HCT116 (cell line): ENCODE data around the gene TOGARAM1. TPM values are rescaled to one million over a fixed set of nuclear protein-coding genes. Genes with fewer than 3 reads are reported as not detected.

Experiments
- ATAC-seq: fragments of 200-7000 bp; cut with Tn5 transposase; 2 replicates; pipeline ENCODE4 v1.9.1; 2020; ENCODE audit warnings: mild to moderate bottlenecking, moderate library complexity
- BruUV-seq: library from RNA; stranded (reverse); fragments of 400-500 nt; replicated peaks from 2 replicates; lab custom pipeline; 2021; lab: Mats Ljungman, UMichigan
- CTCF ChIA-PET: fragments of 300-600 bp; sonication (Branson Sonifier 250); formaldehyde crosslinking; loops from one replicate; lab custom pipeline; 2021; ENCODE audit warnings: antibody characterized with exemption; lab: Charles Lee
- POLR2A ChIA-PET: fragments of 300-600, 350-600 bp; sonication (Branson Sonifier 250); formaldehyde crosslinking; loops from one replicate; lab custom pipeline; 2021; ENCODE audit warnings: antibody characterized with exemption; lab: Charles Lee
- RAD21 ChIA-PET, 2 experiments: fragments of 300-600 bp; sonication (Branson Sonifier 250); formaldehyde crosslinking; loops; one replicate each; lab custom pipeline; 2023; ENCODE audit warnings: low total read pairs in 2 of 2; ENCODE audit not compliant: uncharacterized antibody in 2 of 2, unreplicated experiment in 2 of 2, low non-redundant PET in 1 of 2; lab: Charles Lee
- DNase-seq: peaks from one replicate; pipeline ENCODE4 v3.0.0-alpha.2; 2010; ENCODE audit warnings: low read depth, low spot score
- H2AFZ ChIP-seq: fragments of 200-600 bp; shearing (Covaris generic), sonication (generic); 2 replicates; pipeline ENCODE4 v1.6.1; 2017; ENCODE audit warnings: low read depth, mixed run types, mixed read lengths, antibody characterized with exemption, low read length; ENCODE audit not compliant: poor library complexity, severe bottlenecking
- H3K27ac ChIP-seq: 2 replicates; pipeline ENCODE4 v1.5.1; 2012; ENCODE audit warnings: low read depth, low read length
- H3K27me3 ChIP-seq: fragments of 200-600 bp; sonication (generic); 2 replicates; pipeline ENCODE4 v1.6.1; 2016; ENCODE audit warnings: mixed run types, low read length, mixed read lengths; ENCODE audit not compliant: insufficient read depth
- H3K36me3 ChIP-seq, 2 experiments: fragments of 200-500 bp in 1 of 2; fragments of 200-600 bp in 1 of 2; sonication (Bioruptor generic) in 1 of 2; sonication (generic) in 1 of 2; 2 replicates each; pipeline versions ENCODE4 v1.5.1 to v1.6.1; 2014 to 2016; ENCODE audit warnings: low read length in 2 of 2, inconsistent platforms in 1 of 2, mixed read lengths in 1 of 2, mixed run types in 1 of 2; ENCODE audit not compliant: insufficient read depth in 2 of 2, control insufficient read depth in 1 of 2
- H3K4me1 ChIP-seq, 2 experiments: fragments of 200-600 bp in 1 of 2; sonication (generic) in 1 of 2; 2 replicates each; pipeline versions ENCODE4 v1.5.1 to v1.6.1; 2012 to 2017; ENCODE audit warnings: low read length in 2 of 2, inconsistent platforms in 1 of 2, mild to moderate bottlenecking in 1 of 2, mixed read lengths in 1 of 2, mixed run types in 1 of 2, moderate library complexity in 1 of 2; ENCODE audit not compliant: insufficient read depth in 2 of 2, control insufficient read depth in 1 of 2
- H3K4me2 ChIP-seq: fragments of 200-600 bp; sonication (generic); 2 replicates; pipeline ENCODE4 v1.6.1; 2017; ENCODE audit warnings: mixed run types, low read length, mixed read lengths
- H3K4me3 ChIP-seq, 2 experiments: fragments of 200-600 bp in 1 of 2; sonication (generic) in 1 of 2; replicated peaks in 1 of 2; 2 replicates each; pipeline ENCODE4 v1.5.1; 2011 to 2016; ENCODE audit warnings: low read length in 2 of 2, control low read depth in 1 of 2, low read depth in 1 of 2, mild to moderate bottlenecking in 1 of 2, mixed read lengths in 1 of 2, mixed run types in 1 of 2
- H3K79me2 ChIP-seq: fragments of 200-600 bp; sonication (generic); 2 replicates; pipeline ENCODE4 v1.6.1; 2017; ENCODE audit warnings: mild to moderate bottlenecking, mixed run types, low read length, moderate library complexity, mixed read lengths; ENCODE audit not compliant: insufficient read depth
- H3K9ac ChIP-seq: fragments of 200-600 bp; sonication (generic); 2 replicates; pipeline ENCODE4 v1.6.1; 2016; ENCODE audit warnings: low read length, mixed read lengths
- H3K9me2 ChIP-seq: fragments of 200-600 bp; sonication (generic), shearing (Covaris generic); 2 replicates; pipeline ENCODE4 v1.6.1; 2017; ENCODE audit warnings: mixed run types, mild to moderate bottlenecking, moderate library complexity; ENCODE audit not compliant: insufficient read depth
- H3K9me3 ChIP-seq, 2 experiments: fragments of 200-500 bp in 1 of 2; fragments of 200-600 bp in 1 of 2; sonication (Bioruptor generic) in 1 of 2; sonication (generic) in 1 of 2; 2 replicates each; pipeline ENCODE4 v1.6.1; 2014 to 2017; ENCODE audit warnings: low read length in 2 of 2, mixed read lengths in 2 of 2, inconsistent platforms in 1 of 2, low read depth in 1 of 2, mild to moderate bottlenecking in 1 of 2, mixed run types in 1 of 2, moderate library complexity in 1 of 2; ENCODE audit not compliant: control insufficient read depth in 1 of 2, insufficient read depth in 1 of 2
- H4K20me1 ChIP-seq: fragments of 200-600 bp; sonication (generic), shearing (Covaris generic); 2 replicates; pipeline ENCODE4 v1.6.1; 2017; ENCODE audit warnings: mixed run types, mild to moderate bottlenecking, moderate library complexity; ENCODE audit not compliant: insufficient read depth
- ATF3 ChIP-seq: IDR thresholded peaks from 2 replicates; pipeline ENCODE4 v1.6.1; 2012
- CEBPB ChIP-seq: IDR thresholded peaks from 2 replicates; pipeline ENCODE4 v1.6.1; 2012; ENCODE audit warnings: low read depth
- EGR1 ChIP-seq: IDR thresholded peaks from 2 replicates; pipeline ENCODE4 v1.6.1; 2012; ENCODE audit warnings: low read depth
- EZH2 ChIP-seq: fragments of 200-600 bp; sonication (generic); IDR thresholded peaks from 2 replicates; pipeline ENCODE4 v1.6.1; 2017; ENCODE audit warnings: antibody characterized with exemption, mixed run types
- EZH2phosphoT487 ChIP-seq: fragments of 200-600 bp; IDR thresholded peaks from 2 replicates; pipeline ENCODE4 v1.6.1; 2018; ENCODE audit warnings: antibody characterized with exemption, borderline replicate concordance
- FOSL1 ChIP-seq: IDR thresholded peaks from 2 replicates; pipeline ENCODE4 v1.6.1; 2012; ENCODE audit warnings: low read depth
- POLR2A ChIP-seq: IDR thresholded peaks from 2 replicates; pipeline ENCODE4 v1.7.0; 2011; ENCODE audit warnings: borderline replicate concordance; ENCODE audit not compliant: insufficient read depth, insufficient read length; ENCODE audit errors: extremely low read depth
- REST ChIP-seq: IDR thresholded peaks from 2 replicates; pipeline ENCODE4 v1.6.1; 2012; ENCODE audit warnings: low read depth
- SP1 ChIP-seq: IDR thresholded peaks from 2 replicates; pipeline ENCODE4 v1.6.1; 2012; ENCODE audit warnings: low read depth
- SRF ChIP-seq: IDR thresholded peaks from 2 replicates; pipeline ENCODE4 v1.6.1; 2012; ENCODE audit warnings: low read depth
- TCF7L2 ChIP-seq: IDR thresholded peaks from 2 replicates; pipeline ENCODE4 v1.7.0; 2011; ENCODE audit warnings: borderline replicate concordance, inconsistent platforms; ENCODE audit not compliant: insufficient read depth, insufficient read length; ENCODE audit errors: extremely low read depth
- ZFX ChIP-seq: fragments of 450-650 bp; IDR thresholded peaks from 2 replicates; pipeline ENCODE4 v1.6.1; 2017
- intact Hi-C: fragments of 100-400 bp; cut with micrococcal nuclease; formaldehyde crosslinking; loops from 2 replicates; pipeline ENCODE4 v1.10.0; 2022
- total RNA-seq: library from RNA; stranded (reverse); gene quantifications from one replicate; pipeline ENCODE4 v1.2.1, GENCODE V29; 2021; ENCODE audit not compliant: unreplicated experiment

The TOGARAM1 gene
- total RNA-seq, 1 experiment from 2014 or later = 1.9 TPM

- no TSS peak for BruUV-seq
- no peak for DNase-seq
- TF ChIP-seq EZH2 = no peak
- TF ChIP-seq CEBPB = no peak
- TF ChIP-seq POLR2A = no peak
- no peak for TF ChIP-seq ATF3
- H4K20me1 ChIP-seq = no peaks in the 10 kb centered on the region
- intact Hi-C loops = no loop called here
- H3K27me3 ChIP-seq = no peaks in the 10 kb centered on the region
- no peak overlapping the region for H3K4me2 ChIP-seq
- H3K27ac ChIP-seq = no peak overlapping the region
- no peaks in the 10 kb centered on the region for H3K9me2 ChIP-seq
- H3K79me2 ChIP-seq = no peaks in the 10 kb centered on the region
- H3K36me3 ChIP-seq = no peaks in the 10 kb centered on the region
- no peak for ATAC-seq
- no peak overlapping the region for H2AFZ ChIP-seq
- ChIA-PET POLR2A (no interaction called here), RAD21 (no interaction called here), CTCF (no interaction called here)
- peaks cover 9 to 15% of the 10 kb centered on the region in 2 experiments; a peak in 2 of 4 replicates for H3K9me3 ChIP-seq
- no peak overlapping the region for H3K9ac ChIP-seq
- H3K4me3 ChIP-seq = no peak overlapping the region
- H3K4me1 ChIP-seq = no peaks in the 10 kb centered on the region
These were observed 76.9 kb downstream of the TOGARAM1 start for GRCh38 chr14:45038865-45039264.

- H3K9me2 ChIP-seq = no peaks in the 10 kb centered on the region
- no peak overlapping the region for H3K4me3 ChIP-seq
- ChIA-PET POLR2A (no interaction called here), CTCF (no interaction called here), RAD21 (no interaction called here)
- H3K27ac ChIP-seq = no peak overlapping the region
- no peaks in the 10 kb centered on the region for H3K36me3 ChIP-seq
- ATAC-seq (no peak), DNase-seq (no peak)
- no peaks in the 10 kb centered on the region for H3K4me1 ChIP-seq
- intact Hi-C loops = no loop called here
- H3K4me2 ChIP-seq = no peak overlapping the region
- H3K9me3 ChIP-seq = peaks cover 9 to 15% of the 10 kb centered on the region in 2 experiments; a peak in 2 of 4 replicates
- no peak overlapping the region for H3K9ac ChIP-seq
- no peak overlapping the region for H2AFZ ChIP-seq
- H3K79me2 ChIP-seq = no peaks in the 10 kb centered on the region
- H4K20me1 ChIP-seq = no peaks in the 10 kb centered on the region
- no peaks in the 10 kb centered on the region for H3K27me3 ChIP-seq
- no peak for TF ChIP-seq EZH2
- TF ChIP-seq SP1 = no peak
- no peak for TF ChIP-seq SRF
- no peak for TF ChIP-seq REST
- TF ChIP-seq EZH2phosphoT487 = no peak
- TF ChIP-seq EGR1 = no peak
- TF ChIP-seq FOSL1 = no peak
- no peak for TF ChIP-seq CEBPB
- TF ChIP-seq TCF7L2 = no peak
- TF ChIP-seq ZFX = no peak
- no TSS peak for BruUV-seq
These were observed 77.4 kb downstream of the TOGARAM1 start for GRCh38 chr14:45039390-45039789.
